K562 treated with DMSO at 1 percent for 4 hours (cell line): Measurements from ENCODE around the gene TP53TG3C. TPM values are rescaled to one million over a fixed set of nuclear protein-coding genes. Genes with fewer than 3 reads are reported as not detected.

Experiments
- total RNA-seq: library from RNA; unstranded; fragments of 300-600 nt; gene quantifications from 2 replicates; pipeline ENCODE4 v1.2.3, GENCODE V29; 2022; ENCODE audit not compliant: insufficient read depth

TP53TG3C gene, protein sequence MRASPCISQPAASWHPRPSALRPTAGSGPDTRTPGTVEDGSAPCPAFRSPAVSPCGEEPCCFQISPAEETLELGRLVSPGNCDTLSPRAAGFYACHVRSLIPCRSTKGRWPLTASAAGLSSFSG
- 2.8 TPM in 2 replicates for total RNA-seq

DNA sequence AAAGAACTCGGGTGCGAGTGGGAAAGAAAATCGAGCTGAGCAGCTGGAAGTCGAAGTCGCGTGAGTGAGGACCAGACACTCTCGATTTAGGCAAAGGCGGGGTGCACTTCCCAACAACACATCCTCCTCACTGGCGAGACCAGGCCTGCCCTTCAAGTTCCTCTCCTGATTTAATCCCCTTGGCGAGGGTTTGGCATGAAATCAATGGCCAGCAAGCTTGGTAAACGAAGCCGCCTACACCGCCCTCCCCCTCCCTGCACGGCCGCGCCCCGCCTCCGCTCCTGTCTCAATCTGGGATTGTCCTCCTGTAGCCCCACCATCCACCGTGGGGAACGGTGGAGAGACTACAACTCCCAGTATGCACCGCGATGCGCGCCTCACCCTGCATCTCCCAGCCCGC is at the start of gene TP53TG3C:
TSS of gene TP53TG3C (plus strand) at position 301 of the 400 bp plus-strand sequence. CDS start at position 369, 68 bp downstream.

Other genes starting within 250 kb of the TP53TG3C start
- not detected in 2 replicates for gene TP53TG3E, start 110.1 kb downstream of the TP53TG3C start, total RNA-seq
- 2.1 and 3.0 TPM in 2 replicates for gene TP53TG3B, start 166.6 kb downstream of the TP53TG3C start, total RNA-seq